GM18511 (cell line): ENCODE measurements around the gene PARP8.
A peak's percentile ranks its signal among the peaks of the same experiment; 100 is the strongest.
"Not testable (repeated sequence)": the region's sequence is repeated elsewhere in the genome, so short reads cannot be mapped to it uniquely, and the experiment has no call there.

Source experiments
- ATAC-seq: cut with Tn5 transposase; IDR thresholded peaks from one replicate; pipeline ENCODE4 v1.9.1; 2021; ENCODE audit warnings: mild to moderate bottlenecking, moderate library complexity; ENCODE audit not compliant: unreplicated experiment

PARP8 gene, protein sequence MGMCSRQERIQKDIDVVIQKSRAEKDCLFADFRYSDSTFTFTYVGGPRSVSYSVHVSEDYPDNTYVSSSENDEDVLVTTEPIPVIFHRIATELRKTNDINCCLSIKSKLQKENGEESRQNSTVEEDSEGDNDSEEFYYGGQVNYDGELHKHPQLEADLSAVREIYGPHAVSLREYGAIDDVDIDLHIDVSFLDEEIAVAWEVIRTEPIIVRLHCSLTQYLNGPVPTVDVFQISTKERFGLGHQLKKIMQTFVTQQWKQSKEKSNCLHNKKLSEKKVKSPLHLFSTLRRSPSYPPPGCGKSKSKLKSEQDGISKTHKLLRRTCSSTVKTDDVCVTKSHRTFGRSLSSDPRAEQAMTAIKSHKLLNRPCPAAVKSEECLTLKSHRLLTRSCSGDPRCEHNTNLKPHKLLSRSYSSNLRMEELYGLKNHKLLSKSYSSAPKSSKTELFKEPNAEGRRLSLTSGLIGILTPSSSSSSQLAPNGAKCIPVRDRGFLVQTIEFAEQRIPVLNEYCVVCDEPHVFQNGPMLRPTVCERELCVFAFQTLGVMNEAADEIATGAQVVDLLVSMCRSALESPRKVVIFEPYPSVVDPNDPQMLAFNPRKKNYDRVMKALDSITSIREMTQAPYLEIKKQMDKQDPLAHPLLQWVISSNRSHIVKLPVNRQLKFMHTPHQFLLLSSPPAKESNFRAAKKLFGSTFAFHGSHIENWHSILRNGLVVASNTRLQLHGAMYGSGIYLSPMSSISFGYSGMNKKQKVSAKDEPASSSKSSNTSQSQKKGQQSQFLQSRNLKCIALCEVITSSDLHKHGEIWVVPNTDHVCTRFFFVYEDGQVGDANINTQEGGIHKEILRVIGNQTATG

DNA sequence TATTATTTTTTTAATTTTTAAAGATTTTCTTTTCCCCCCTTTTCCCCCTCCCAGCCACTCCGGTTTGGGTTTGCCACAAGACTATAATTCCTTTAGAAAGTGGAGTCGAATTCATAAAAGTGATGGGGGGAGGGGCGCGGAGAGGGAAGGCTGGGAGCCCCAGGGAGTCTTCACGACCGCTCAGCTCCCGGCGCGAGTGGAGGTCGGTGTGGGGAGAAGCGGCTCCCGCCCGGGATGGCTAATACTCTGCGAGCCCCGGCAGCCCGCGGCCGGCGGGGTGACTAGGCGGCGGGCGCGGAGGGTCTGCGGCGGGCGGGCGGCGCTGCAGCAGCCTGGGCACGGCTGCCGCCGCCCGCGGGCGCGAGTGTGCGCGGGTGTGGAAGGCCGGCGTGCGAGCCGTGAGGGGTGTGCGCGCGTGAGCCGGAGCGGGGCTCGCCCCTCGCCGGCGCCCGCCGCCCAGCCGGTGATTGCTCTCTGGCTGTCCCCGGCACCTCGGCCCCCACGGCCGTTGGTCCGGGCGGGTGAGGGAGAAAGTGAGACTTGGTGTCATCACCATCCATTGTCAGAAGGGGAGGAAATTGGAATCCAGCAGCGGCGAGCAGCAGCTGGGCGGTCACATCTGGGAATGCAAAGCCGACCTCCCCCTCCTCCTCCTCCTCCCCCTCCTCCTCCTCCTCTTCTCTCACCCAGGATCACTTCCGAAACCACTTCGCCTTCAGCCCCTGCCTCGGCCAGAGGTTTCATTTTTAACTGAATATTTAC is at the start of gene PARP8:
PARP8 (plus strand) TSS at position 377 of the 762 bp plus-strand sequence. CDS start 459 bp downstream, outside the sequence.
- ATAC-seq, result peak; percentile 44

DNA sequence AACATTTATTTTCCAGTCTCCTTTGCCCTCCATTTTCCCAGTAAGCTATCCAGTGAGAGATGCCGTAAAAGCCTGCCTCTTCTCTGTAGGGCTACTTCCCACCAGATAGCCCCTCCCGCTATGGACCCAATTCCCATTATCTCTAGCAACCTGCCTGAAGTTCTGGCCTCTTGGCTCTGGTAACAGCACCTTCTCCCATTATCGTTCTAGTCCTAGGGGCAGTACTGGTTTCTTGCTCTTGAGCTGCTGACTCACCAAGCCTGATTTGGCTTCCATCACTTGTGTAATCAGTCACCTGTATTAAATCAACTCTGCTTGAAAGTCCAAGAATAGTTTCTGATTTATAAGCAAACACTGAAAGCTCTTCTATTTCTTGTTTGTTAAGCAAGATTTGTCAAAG is 42.8 kb upstream of the PARP8 start:
- ATAC-seq, result no peak

DNA sequence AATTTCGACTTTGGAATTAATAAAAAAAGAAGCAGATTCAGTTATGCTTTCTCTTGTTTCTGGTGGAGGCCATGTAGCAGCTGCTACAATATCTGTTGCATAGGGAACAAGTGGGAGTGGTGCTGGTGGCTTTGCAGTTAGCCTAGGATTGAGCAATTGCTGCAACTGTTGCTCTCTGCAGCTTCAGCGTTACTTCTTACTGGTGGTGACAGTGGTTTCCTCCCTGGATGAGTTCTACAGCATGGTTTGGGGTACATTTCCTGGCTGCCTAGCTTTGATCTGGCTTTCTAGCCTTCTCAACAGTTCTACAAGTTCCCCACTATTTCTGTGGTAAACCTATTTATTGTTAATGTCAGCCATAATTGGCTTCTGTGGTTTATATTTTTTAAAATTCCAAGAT is 31.6 kb upstream of the PARP8 start:
- not testable (repeated sequence) for ATAC-seq

DNA sequence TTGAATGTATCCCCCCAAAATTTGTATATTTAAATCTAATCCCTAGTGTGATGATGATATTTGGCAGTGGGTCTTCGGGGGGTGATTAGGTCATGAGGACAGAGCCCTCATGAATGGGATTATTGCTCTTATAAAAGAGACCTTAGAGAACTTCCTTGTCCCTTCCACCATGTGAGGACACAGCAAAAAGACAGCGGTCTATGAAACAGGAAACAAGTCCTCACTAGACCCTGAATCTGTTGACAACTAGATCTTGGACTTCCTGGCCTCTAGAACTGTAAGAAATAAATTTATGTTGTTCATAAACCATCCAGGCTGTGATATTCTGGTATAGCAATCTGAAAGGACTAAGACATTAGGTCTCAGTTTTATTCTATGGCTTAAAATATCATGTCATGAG is 28.9 kb upstream of the PARP8 start:
- ATAC-seq, result not testable (repeated sequence)

DNA sequence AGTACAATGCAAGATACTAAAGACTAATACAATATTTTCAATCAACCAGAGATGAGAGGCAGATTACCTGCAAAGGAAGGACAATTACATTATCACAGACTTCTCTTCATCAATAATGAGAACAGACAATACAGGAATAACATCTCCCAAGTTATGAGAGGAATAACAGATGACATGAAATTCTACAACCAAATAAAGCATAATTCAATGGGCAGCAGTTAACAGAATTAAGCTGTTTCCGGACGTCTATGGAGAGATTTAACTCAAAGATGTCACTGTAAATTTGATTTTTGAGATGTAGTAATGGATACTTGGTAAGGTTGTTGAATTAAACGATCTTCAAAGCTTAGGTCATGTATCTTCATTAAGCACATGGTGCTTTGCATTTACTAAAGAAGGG is 19.8 kb upstream of the PARP8 start:
- no peak for ATAC-seq

DNA sequence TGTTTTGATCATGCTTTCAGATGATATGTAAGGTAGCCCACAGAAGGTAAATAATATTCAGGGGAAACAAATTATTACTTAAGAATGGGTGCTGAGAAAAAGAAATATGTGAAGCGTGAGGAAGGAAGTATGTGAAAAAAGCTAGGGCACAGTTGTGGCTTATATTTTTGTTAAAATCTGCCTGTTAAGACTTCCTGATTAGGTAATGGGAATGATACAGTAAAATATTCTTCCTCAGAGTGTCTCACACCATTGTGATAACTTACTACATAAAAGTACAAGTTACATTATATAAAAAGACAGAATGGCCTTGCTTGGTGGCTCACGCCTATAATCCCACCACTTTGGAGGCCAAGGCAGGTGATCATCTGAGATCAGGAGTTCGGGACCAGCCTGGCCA is 18.7 kb upstream of the PARP8 start:
- ATAC-seq, result no peak

DNA sequence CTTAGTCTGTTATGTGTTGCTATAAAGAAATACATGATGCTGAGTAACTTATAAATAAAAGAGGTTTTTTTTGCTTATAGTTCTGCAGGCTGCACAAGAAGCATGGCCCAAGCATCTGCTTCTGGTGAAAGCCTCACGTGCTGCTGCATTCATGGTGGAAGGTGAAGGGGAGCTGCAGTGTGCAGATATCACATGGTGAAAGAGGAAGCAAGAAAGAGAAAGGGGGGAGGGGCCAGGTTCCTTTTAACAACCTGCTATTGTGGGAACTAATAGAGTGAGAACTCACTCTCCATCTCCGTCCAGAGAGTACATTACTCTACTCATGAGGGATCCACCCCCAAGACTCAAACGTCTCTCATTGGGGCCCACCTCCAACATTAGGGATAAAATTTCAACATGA is 12.5 kb upstream of the PARP8 start:
- ATAC-seq, result peak; percentile 98

DNA sequence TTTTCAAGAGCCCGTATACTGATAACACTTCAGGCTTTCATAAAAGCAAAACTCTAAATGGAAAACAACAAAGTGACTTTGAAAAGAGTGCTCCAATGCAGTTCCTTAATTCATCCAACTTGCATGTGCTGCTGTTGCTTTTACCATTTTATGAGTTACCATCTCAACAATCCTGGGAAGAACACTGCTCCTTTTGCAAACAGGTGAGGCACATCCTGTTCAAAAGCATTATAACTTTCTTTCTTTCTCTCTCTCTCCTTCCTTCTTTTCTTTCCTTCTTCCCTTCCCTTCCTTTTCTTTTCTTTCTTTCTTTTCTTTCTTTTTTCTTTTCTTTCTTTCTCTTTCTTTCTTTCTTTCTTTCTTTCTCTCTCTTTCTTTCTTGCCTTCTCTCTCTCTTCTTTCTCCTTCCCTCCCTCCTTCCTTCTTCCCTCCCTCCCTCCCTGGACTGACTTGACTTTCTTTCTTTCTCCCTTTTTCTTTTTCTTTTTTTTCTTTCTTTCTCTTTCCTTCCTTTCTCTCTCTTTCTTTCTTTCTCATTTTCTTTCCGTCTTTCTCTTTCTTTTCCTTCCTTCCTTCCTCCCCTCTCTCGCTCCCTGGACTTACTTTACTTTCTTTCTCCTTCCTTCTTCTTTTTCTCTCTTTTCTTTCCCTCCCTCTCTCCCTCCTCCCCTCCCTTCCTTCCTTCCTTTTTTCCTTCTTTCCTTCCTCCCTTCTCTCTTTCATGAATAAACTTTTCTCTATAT is 11.2 kb upstream of the PARP8 start:
- no peak for ATAC-seq

DNA sequence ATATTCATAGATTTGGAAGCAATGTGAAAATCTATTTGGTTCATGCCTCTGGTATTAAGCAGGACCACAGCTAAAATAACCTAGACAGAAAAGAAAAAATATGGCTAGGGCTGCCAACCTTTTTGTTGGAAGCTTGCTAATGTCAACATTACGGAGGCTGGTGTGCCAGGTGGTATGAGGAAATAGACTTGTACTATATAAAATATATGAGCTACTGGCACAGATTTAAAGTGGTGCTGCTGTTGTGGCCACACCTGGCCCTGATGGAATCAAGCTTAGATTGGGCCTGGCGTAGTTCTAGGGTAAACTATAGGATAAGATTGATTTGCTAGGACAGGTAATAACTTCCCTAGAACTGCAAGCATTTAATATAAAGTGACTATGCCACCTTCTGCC is 10.6 kb upstream of the PARP8 start:
- ATAC-seq, result no peak

DNA sequence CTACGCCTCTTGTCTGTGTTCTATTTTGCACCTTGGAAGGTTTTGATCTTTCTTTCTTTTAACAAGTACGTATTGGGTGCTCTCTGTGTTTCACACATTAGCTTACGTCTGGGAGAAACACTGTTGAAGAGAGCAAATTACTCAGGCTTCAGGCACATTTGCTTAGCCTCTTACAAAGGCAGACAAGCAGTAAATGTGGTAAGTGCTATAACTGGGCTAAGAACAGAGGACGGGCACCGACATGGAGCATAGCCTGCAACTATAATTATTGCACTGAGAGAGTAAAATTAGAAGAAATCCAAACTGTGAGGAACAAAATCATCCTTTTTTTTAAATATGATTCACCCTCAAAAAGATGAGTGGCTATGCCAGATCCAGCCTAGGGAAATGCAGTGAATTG is 9.4 kb upstream of the PARP8 start:
- ATAC-seq, result no peak

DNA sequence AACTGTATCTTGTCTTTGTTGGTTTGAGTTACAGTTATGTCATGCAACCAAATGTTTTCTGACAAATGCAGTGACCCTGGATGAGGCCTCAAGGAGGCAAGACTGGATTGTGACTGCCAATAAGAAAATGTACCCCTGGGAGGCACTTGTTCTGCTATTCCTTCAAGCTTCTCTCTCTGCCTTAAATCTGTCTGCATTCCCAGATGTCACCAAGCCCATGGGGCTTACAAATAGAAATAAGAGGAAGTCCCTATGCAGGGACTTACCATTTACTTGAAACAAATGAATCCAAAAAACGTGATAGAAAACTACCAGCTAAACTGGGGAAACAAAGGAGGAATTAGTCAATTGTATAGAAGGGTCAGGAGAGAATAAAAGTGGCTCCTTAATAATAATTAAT is 8.2 kb upstream of the PARP8 start:
- ATAC-seq, result no peak

DNA sequence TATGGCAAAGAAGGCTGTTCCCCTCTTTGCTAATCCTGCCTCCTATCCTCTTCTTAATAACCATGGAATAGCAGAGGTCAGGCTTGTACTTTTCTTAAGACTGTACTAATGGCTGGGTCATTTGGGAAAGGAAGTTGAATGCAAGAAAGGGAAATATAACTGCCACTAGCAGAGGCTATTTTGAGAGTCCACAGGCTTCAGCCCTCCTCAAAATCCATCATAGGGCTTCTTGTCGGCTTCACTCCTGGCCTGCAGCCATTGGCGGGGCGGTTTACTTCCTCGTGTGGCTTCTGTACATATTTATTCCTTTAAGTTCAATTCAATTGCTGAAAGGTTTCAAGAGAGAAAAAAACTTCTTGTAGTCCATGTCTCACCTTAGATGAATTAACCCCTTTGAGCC is 2.8 kb upstream of the PARP8 start:
- no peak for ATAC-seq

DNA sequence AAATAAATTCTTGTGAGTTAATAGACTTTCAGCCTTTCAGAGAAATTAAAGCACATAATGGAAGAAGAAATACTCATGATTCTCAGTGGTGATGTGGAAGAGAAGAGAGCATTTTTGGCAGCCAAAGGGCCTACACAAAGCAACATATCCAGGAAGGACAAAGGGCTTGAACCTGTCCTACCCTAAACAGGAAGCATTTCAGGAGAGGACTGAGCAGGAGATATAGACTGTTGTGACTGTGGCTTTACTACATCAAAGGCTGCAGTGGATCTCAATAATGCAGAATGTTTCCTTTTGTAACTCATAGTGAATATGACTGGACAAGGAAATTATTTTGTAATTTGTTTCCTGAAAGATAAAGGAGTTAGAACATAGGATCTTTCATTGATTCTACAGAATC is 1.3 kb upstream of the PARP8 start:
- no peak for ATAC-seq

DNA sequence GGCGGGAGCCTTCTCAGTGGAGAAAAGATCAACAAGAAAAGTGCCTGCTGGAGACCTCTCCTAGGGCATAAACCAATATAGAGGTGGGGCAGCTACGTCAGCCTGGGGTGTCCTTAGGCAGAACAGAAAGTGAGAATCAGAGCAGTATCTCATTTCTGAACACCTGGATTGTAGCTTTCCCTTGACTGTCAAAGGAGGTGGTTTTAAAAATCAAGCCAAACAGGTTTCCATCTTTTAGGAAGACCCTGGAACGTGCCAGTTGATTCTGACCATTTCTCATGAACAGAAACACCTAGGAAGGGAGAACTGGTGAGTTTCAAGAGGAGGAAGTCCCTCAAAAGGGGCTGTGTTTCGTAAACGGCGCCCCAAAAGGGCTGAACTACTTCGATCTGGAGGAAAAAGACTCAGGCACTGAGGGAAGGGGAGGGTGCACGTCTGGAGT is 655 bp upstream of the PARP8 start:
- not testable (repeated sequence) for ATAC-seq

DNA sequence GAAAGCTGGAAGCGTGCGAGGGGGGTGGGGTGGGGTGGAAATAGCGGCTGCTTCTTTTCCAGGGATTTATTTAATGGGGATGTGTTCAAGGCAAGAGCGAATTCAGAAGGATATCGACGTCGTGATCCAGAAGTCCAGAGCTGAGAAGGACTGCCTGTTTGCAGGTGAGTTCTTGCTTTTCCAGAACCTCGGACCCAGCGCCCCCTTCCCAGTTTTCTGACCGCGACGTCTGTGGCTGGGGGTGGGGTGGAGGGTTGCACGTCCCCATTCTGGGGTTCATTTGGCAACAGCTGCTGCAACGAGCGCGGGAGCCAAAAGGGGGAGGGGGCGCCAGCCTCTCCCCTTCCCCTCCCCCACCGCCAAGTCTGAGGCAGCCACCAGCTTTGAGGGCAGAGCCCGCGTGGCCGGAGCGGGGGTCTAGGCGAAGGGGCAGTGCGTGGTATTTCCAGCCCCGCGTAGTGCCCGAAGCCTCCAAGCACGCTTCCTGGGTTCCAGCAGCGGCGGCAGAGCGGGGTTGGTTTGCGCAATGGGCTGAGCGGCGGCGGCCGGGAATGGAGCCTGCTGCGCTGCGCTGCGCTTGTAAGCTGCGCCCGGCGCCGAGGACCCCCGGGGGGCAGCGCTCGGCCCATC is 701 bp downstream of the PARP8 start:
- ATAC-seq, result peak; percentile 59

DNA sequence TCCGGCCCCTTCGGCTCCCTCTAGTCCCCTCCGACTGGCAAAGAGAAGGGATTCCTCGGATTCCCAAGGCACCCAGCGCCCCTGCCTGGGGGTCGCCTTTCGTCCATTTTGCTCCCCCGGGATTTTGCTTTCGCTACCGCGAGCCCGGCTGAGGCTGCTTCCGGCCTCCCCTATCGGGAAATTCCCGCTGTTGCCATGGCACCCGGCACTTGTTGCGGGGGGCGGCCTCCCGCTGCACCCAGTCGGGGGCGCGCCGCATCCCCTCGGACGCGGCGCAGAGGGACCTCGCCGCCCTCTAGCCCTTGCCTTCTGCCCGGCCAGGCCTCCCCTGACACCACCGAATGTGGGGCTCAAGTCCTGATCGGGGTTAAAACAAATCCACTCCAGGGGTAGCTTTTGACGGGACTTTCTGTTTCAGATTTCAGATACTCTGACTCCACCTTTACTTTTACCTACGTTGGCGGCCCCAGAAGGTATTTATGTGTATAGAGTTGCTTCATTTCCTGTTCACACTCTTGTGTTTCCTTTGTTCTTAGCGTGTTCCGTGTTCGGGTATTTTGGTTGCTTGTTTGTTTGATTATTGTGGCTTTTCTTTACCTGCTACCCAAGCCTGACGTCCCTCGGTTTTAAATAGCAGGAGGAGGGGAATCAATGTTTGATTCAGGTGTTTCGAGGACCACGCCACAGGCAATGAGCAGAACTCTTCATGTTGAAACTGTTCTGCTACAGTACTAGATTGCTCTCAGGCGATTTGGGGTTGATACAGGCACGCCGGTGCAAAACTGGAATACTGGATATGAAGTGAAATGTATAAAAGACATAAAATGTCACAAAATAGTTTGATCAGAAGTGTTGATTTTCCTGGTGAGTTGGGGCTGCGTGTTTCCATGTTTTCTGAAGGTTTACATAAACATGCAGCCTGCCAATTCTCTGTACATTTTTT is 1.5 kb downstream of the PARP8 start:
- ATAC-seq, result peak; percentile 91

DNA sequence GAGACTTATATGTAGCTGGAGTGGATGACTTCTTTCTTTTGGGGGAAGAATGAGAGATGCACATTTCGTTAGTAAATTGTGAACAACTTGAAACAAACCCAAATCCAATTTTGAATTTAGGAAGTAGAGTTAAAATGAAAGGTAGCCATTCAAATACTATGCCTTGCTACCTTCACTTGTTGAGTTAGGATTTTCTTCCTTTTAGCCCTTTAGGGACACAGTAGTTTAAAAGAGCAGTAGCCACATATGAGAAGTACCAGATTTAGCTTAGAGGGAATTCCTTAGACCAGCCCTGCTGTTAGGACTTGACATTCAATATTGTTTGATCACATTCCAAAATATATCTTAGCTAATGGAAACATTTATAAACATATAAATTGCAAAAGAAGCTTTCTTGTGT is 2.2 kb downstream of the PARP8 start:
- ATAC-seq, result not testable (repeated sequence)

DNA sequence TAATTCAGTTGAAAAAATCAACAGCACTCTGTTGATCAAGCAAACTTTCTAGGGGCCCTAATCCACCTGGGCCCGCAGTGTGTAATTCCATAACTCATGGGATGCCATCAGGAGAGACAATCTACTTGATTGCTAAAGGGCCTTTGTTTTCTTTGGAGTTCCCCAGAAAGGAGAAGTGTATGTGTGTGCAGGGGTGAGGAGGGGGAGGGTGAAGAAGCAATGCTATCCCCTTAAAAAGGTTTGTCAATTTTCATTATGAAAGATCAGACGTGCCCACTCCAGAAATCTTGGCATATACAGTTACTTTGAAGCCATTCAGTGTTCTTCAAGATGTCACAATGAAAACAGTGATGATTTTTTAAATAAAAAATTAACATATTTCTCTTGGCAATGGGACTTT is 6.2 kb downstream of the PARP8 start:
- no peak for ATAC-seq

DNA sequence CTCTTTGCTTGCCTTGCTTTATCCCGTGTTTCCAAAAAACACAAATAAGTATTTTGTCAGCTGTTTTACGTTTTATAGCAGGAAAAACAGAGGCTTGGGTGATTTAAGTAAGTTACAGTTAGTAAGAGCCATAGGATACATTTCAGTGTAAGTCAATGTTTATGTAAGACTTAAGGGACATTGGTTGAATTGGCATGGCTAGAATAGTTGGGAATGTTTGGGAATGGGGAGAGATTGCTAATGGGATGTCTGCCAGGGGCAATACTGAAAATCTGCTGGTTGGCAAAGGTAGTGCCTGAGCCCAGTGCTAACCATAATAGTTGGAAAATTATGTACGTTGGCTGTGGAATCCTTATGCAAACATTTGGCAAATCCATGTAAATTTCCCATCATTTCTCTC is 7.0 kb downstream of the PARP8 start:
- ATAC-seq, result not testable (repeated sequence)
